Calu3 (cell line): ENCODE data around the gene KANK4. TPM values are rescaled to one million over a fixed set of nuclear protein-coding genes. Genes with fewer than 3 reads are reported as not detected.

Experiments
- BruUV-seq: library from RNA; stranded (reverse); fragments of 400-500 nt; replicated peaks from 2 replicates; lab custom pipeline; 2021; lab: Mats Ljungman, UMichigan
- CTCF ChIA-PET: fragments of 300-600 bp; sonication (Branson Sonifier 250); formaldehyde crosslinking; loops from one replicate; lab custom pipeline; 2022; ENCODE audit warnings: antibody characterized with exemption; lab: Charles Lee
- DNase-seq: peaks from one replicate; pipeline ENCODE4 v3.0.0; 2022
- H3K27ac Mint-ChIP-seq: one replicate; pipeline ENCODE4 v1.8.0; 2022; ENCODE audit warnings: mixed read lengths; ENCODE audit not compliant: unreplicated experiment
- H3K27me3 Mint-ChIP-seq: one replicate; pipeline ENCODE4 v1.8.0; 2022; ENCODE audit warnings: mixed read lengths; ENCODE audit not compliant: unreplicated experiment
- H3K36me3 Mint-ChIP-seq: one replicate; pipeline ENCODE4 v1.8.0; 2022; ENCODE audit warnings: mild to moderate bottlenecking, moderate library complexity, mixed read lengths; ENCODE audit not compliant: insufficient read depth, unreplicated experiment
- H3K4me1 Mint-ChIP-seq: one replicate; pipeline ENCODE4 v1.8.0; 2022; ENCODE audit warnings: mild to moderate bottlenecking, low read depth, mixed read lengths; ENCODE audit not compliant: unreplicated experiment
- H3K4me3 Mint-ChIP-seq: one replicate; pipeline ENCODE4 v1.8.0; 2022; ENCODE audit warnings: mild to moderate bottlenecking, low read depth, moderate library complexity, mixed read lengths; ENCODE audit not compliant: unreplicated experiment
- H3K9me3 Mint-ChIP-seq: one replicate; pipeline ENCODE4 v1.8.0; 2022; ENCODE audit warnings: low read depth, mixed read lengths; ENCODE audit not compliant: unreplicated experiment
- intact Hi-C: fragments of 100-400 bp; cut with micrococcal nuclease; formaldehyde crosslinking; loops from one replicate; pipeline ENCODE4 v1.10.0; 2022; ENCODE audit not compliant: unreplicated experiment
- total RNA-seq: library from RNA; stranded (reverse); gene quantifications from 2 replicates; pipeline ENCODE4 v1.2.3, GENCODE V29; 2022
- TF ChIP-seq, protein P1 (sequence below): fragments of 200-600 bp; IDR thresholded peaks from one replicate; pipeline ENCODE4 v1.8.0; 2022; ENCODE audit warnings: antibody characterized with exemption; ENCODE audit not compliant: unreplicated experiment

KANK4 gene
- total RNA-seq, 1 experiment from 2014 or later, result not detected

DNA sequence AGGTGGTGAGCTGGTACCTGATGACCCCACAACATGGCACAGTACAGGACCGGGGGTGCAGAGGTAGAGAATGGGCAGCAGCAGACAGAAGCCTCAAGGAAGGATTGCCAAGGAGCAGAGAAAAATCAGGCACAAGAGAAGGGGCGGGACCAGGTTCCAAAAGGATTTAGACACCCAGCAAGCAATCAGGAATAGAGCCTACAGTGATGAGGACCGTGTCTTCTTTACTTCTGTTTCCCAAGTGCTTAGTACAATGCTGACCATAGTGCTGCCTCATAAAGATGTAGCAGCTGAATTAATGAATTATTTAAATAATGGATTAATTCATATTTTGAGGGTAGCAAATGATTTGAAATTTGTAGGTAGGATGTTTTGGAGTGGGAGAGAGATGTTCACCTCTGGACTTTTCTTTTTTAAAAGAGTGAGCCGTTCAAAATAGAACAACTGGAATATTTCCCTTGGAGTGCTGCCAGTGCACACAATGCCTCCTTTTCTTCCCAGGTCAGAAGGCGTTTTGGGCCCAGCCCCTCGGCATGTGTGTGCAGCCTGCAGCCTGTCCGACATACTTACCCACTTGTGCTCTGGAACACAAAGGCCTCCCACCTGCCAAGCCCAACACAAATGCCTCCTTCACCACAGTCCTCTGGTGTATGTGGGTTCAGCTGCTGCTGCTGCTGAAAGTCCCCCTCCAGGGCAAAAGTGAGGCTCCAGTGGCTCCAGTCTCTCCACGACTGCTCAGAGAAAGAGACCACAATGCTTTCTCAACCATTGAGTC, 19.6 kb downstream of the KANK4 start:
- BruUV-seq, result no TSS peak
- Mint-ChIP-seq H3K4me1 (no peaks in the 10 kb centered on the region), H3K36me3 (no peaks in the 10 kb centered on the region), H3K27me3 (peaks cover 21% of the 10 kb centered on the region), H3K27ac (no peak overlapping the region), H3K4me3 (no peak overlapping the region), H3K9me3 (no peaks in the 10 kb centered on the region)
- DNase-seq, result peak; percentile 36
- intact Hi-C loops, result loop anchor here (5.0 kb wide), 1 partner anchor 108 kb away; no protein-coding TSS in a partner anchor
- CTCF ChIA-PET, result interaction anchor here (0.5 kb wide), 1 partner anchor 999 kb away, joined by 3 read pairs; no protein-coding TSS in a partner anchor
- TF ChIP-seq, protein P1, sequence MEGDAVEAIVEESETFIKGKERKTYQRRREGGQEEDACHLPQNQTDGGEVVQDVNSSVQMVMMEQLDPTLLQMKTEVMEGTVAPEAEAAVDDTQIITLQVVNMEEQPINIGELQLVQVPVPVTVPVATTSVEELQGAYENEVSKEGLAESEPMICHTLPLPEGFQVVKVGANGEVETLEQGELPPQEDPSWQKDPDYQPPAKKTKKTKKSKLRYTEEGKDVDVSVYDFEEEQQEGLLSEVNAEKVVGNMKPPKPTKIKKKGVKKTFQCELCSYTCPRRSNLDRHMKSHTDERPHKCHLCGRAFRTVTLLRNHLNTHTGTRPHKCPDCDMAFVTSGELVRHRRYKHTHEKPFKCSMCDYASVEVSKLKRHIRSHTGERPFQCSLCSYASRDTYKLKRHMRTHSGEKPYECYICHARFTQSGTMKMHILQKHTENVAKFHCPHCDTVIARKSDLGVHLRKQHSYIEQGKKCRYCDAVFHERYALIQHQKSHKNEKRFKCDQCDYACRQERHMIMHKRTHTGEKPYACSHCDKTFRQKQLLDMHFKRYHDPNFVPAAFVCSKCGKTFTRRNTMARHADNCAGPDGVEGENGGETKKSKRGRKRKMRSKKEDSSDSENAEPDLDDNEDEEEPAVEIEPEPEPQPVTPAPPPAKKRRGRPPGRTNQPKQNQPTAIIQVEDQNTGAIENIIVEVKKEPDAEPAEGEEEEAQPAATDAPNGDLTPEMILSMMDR, result no peak

DNA sequence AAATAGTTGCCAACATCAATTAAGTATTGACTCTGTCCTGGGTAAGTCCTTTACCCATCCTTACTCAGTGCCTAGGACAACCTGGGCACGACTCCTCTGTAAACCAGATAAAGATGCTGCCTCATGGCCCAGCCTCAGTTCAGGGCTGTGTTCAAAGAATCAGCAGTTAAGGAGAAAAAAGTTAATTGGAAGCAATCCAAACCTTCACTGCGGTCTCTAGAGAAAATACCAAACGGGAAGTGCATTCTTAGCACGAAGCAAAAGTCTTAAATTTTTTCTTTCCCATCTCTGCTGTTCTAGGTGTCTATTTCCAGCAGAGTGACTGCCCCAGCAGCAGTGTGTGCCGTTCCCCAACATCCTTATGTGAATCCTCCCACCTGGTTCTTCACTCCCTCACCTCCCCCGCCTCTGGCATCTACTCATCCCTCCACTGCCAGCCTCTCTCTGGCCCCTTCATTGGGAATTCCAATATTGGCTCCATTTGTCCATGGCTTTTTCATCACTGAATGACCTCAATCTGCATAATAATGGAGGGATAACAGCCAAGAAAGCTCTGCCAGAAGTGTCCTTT, 23.2 kb downstream of the KANK4 start:
- Mint-ChIP-seq H3K4me1 (no peaks in the 10 kb centered on the region), H3K36me3 (no peaks in the 10 kb centered on the region), H3K4me3 (no peak overlapping the region), H3K9me3 (no peaks in the 10 kb centered on the region), H3K27me3 (peaks cover 55% of the 10 kb centered on the region), H3K27ac (no peak overlapping the region)
- CTCF ChIA-PET, result no interaction called here
- no TSS peak for BruUV-seq
- no peak for DNase-seq
- intact Hi-C loops, result loop anchor here (5.0 kb wide), 1 partner anchor 111 kb away; no protein-coding TSS in a partner anchor
- TF ChIP-seq, protein P1, result no peak

DNA sequence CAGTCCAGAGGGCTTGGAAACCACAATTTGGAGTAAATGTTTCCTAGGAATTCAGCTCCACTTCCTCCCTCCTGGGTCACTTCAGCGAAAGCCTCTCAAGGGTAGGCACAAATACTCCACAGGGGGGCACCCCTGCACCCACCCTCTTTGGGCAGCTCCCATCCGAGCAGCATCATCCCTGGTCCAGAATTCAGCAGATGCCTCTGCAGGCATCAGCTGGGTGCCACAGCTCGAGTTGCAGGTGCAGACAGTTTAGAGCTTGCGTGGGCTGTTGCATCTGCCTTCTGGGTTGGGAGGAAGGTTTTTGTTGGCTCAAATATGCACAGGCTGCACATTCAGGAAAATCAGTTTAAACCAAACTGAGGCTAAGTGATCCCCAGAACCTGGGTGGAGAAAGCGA, 25.0 kb downstream of the KANK4 start:
- no TSS peak for BruUV-seq
- CTCF ChIA-PET, result interaction anchor here (1.6 kb wide), 1 partner anchor 8 kb away, joined by 4 read pairs; no protein-coding TSS in a partner anchor
- no peaks in the 10 kb centered on the region for H3K9me3 Mint-ChIP-seq
- intact Hi-C loops, result no loop called here
- no peak overlapping the region for H3K27ac Mint-ChIP-seq
- no peaks in the 10 kb centered on the region for H3K36me3 Mint-ChIP-seq
- H3K4me1 Mint-ChIP-seq, result no peaks in the 10 kb centered on the region
- TF ChIP-seq, protein P1, result no peak
- H3K27me3 Mint-ChIP-seq, result peaks cover 73% of the 10 kb centered on the region
- peak; percentile 48 for DNase-seq
- no peak overlapping the region for H3K4me3 Mint-ChIP-seq

DNA sequence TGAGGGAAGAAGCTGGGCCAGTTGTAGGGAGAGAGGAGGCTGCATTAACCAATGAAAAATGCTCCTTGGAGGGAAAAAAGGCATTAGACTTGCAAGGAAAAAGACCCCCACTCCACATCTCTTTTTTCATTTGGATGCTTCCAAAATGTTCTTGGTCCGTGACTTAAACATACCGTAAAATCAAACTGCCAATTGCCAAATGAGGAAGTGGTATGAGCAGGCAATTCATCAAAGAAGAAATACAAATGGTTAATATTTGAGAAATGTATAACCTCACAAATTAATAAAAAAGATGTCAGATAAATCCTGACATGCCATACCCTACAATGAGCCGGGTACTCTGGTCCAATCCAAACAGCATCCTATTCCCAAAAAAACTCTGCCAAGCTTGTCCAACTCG, 30.6 kb downstream of the KANK4 start:
- CTCF ChIA-PET, result no interaction called here
- Mint-ChIP-seq H3K27me3 (peaks cover 98% of the 10 kb centered on the region), H3K9me3 (no peaks in the 10 kb centered on the region), H3K4me3 (no peak overlapping the region), H3K4me1 (peaks cover 18% of the 10 kb centered on the region), H3K36me3 (no peaks in the 10 kb centered on the region), H3K27ac (no peak overlapping the region)
- intact Hi-C loops, result no loop called here
- TF ChIP-seq, protein P1, result no peak
- BruUV-seq, result no TSS peak
- no peak for DNase-seq
